ENCODE measurements around the gene CFAP100.
A peak's percentile ranks its signal among the peaks of the same experiment; 100 is the strongest.

CFAP100 gene

GRCh38 chr3:126406389-126407296 lies 11.9 kb downstream of the CFAP100 start:
- DNase-seq: no peak

- no peak for DNase-seq
Observed at GRCh38 chr3:126407412-126408044, 12.8 kb downstream of the CFAP100 start.

- DNase-seq: no peak
Observed at GRCh38 chr3:126408099-126408498, 13.4 kb downstream of the CFAP100 start.

GRCh38 chr3:126412841-126413692 lies 18.4 kb downstream of the CFAP100 start:
- no peak for DNase-seq

- no peak for DNase-seq
Observed at GRCh38 chr3:126413693-126414080, 19.0 kb downstream of the CFAP100 start.

- no peak for DNase-seq
Observed at GRCh38 chr3:126414406-126414805, 19.7 kb downstream of the CFAP100 start.

- DNase-seq: no peak
Observed at GRCh38 chr3:126414961-126415660, 20.4 kb downstream of the CFAP100 start.

- DNase-seq: no peak
Observed at GRCh38 chr3:126415661-126416591, 21.2 kb downstream of the CFAP100 start.

GRCh38 chr3:126416943-126417342 lies 22.2 kb downstream of the CFAP100 start:
- DNase-seq: no peak

- DNase-seq: no peak
Observed at GRCh38 chr3:126417515-126417914, 22.8 kb downstream of the CFAP100 start.

- DNase-seq: no peak
Observed at GRCh38 chr3:126417981-126418530, 23.3 kb downstream of the CFAP100 start.

GRCh38 chr3:126418661-126419131 lies 24.0 kb downstream of the CFAP100 start:
- DNase-seq: no peak

GRCh38 chr3:126419151-126419703 lies 24.5 kb downstream of the CFAP100 start:
- DNase-seq: no peak

GRCh38 chr3:126419886-126420786 lies 25.4 kb downstream of the CFAP100 start:
- DNase-seq: peak; percentile 2

GRCh38 chr3:126421573-126422119 lies 26.9 kb downstream of the CFAP100 start:
- DNase-seq: no peak

- no peak for DNase-seq
Observed at GRCh38 chr3:126422121-126422520, 27.4 kb downstream of the CFAP100 start.

- DNase-seq: no peak
Observed at GRCh38 chr3:126422571-126423091, 27.9 kb downstream of the CFAP100 start.

GRCh38 chr3:126423191-126424038 lies 28.7 kb downstream of the CFAP100 start:
- no peak for DNase-seq

Measured in fibroblast of skin of right biceps (primary cell).